Ammon's horn (tissue), 1 donor: ENCODE data around the gene VPS37B.
"Not testable (repeated sequence)": the region's sequence is repeated elsewhere in the genome, so short reads cannot be mapped to it uniquely, and the experiment has no call there.

Source experiments
- DNase-seq: peaks from one replicate; pipeline ENCODE4 v3.0.0-alpha.2; 2016; ENCODE audit warnings: low spot score

Gene VPS37B

GRCh38 chr12:122905258-122905657 lies 9.3 kb upstream of the VPS37B start:
- DNase-seq: not testable (repeated sequence)

GRCh38 chr12:122903693-122904034 lies 7.7 kb upstream of the VPS37B start:
- DNase-seq: no peak

- DNase-seq: no peak
Measured at GRCh38 chr12:122902854-122903692, 7.1 kb upstream of the VPS37B start.

- no peak for DNase-seq
Measured at GRCh38 chr12:122899887-122900286, 4.0 kb upstream of the VPS37B start.

GRCh38 chr12:122896662-122897061 lies 738 bp upstream of the VPS37B start:
- no peak for DNase-seq

GRCh38 chr12:122895320-122895703 lies 612 bp downstream of the VPS37B start:
- DNase-seq: no peak

- DNase-seq: no peak
Measured at GRCh38 chr12:122894193-122895121, 1.5 kb downstream of the VPS37B start.

- no peak for DNase-seq
Measured at GRCh38 chr12:122893208-122894153, 2.4 kb downstream of the VPS37B start.

GRCh38 chr12:122892724-122893123 lies 3.2 kb downstream of the VPS37B start:
- DNase-seq: not testable (repeated sequence)

GRCh38 chr12:122891661-122892525 lies 4.0 kb downstream of the VPS37B start:
- DNase-seq: no peak

GRCh38 chr12:122889761-122890520 lies 6.0 kb downstream of the VPS37B start:
- no peak for DNase-seq

- no peak for DNase-seq
Measured at GRCh38 chr12:122888232-122888752, 7.6 kb downstream of the VPS37B start.

- DNase-seq: no peak
Measured at GRCh38 chr12:122887819-122888212, 8.1 kb downstream of the VPS37B start.

GRCh38 chr12:122886851-122887818 lies 8.8 kb downstream of the VPS37B start:
- no peak for DNase-seq

- no peak for DNase-seq
Measured at GRCh38 chr12:122886161-122886560, 9.8 kb downstream of the VPS37B start.

GRCh38 chr12:122884860-122885259 lies 11.1 kb downstream of the VPS37B start:
- DNase-seq: no peak

GRCh38 chr12:122884091-122884826 lies 11.7 kb downstream of the VPS37B start:
- DNase-seq: no peak
